ENCODE data around the gene KREMEN2.
A peak's percentile ranks its signal among the peaks of the same experiment; 100 is the strongest.

The KREMEN2 gene

DNA sequence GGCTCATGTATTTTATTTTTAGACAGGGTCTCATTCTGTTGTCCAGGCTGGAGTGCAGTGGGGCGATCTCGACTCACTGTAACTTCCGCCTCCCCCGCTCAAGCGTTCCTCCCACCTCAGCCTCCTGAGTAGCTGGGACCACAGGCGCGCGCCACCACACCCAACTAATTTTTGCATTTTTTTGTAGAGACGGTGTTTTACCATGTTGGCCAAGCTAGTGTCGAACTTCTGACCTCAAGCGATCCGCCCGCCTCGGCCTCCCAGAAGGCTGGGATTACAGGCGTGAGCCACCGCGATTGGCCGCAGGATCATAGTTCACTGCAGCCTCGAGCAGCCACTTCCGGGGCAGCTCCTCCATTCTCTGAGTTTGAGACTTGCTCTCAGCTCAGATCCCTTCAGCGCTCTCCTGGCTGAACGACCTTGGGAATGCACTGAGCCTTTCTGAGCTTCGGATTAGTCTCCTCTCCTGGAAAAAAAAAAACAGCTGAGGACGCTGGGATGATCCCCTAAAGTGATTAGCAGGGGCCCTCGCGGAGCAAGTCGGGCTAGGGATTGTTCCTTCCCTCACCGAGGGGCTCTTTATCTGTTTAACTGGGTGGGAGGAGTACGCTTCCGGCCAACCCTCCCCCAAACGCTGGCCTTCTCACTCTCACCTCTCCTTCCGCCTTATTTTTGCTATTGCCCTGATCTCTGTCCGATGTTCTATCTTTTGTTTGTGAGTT lies 17.3 kb downstream of the KREMEN2 start:
- DNase-seq: no peak

DNA sequence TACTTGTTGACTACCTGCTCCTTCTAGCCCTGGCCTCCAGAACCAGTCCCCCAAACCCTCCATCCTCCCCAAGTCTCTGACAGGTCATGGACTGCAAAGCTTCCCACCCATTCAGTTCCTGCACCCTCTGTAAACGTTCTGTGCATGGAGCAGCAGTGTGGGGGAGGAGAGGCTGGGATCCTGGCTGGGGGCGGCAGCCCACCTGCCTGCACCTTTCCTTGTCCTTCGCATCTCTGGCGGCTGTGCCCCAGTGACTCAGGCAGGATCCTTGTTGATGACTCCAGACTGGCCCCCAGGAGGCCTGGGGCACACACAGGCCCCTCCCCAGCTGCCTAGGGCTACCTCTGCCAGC lies 17.8 kb downstream of the KREMEN2 start:
- DNase-seq: no peak

DNA sequence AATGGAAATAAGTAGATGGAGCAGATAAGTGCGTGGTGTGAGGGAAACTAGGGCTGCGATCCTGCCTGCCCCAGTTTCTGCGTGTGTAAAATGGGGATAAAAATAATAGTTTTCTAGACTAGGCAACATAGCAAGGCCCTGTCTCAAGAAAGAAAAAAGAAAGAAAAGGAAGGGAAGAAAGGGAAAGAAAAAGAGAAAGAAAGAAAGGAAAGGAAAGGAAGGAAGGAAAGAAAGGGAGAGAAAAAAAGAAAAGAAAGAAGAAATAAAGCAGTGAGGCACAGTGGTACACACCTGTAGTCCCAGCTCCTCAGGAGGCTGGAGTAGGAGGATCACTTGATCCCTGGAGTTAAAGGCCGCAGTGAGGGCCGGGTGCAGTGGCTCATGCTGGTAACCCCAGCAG lies 18.3 kb downstream of the KREMEN2 start:
- DNase-seq: no peak

DNA sequence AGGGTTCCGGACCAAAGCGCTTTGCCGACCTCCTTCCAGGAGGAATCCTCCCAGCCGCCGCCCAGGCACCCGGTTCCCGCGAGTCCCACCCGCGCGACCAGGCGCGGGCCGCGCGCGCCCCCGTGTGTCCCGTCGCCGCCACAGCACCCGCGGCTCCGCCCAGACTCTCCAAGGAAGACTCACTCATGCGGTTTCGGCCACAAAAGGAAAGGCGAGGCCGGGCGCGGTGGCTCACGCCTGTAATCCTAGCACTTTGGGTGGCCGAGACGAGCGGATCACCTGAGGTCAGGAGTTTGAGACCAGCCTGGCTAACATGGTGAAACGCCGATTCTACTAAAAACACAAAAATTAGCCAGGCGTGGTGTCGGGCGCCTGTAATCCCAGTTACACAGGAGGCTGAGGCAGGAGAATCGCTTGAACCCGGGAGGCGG lies 19.6 kb downstream of the KREMEN2 start:
- DNase-seq: no peak

DNA sequence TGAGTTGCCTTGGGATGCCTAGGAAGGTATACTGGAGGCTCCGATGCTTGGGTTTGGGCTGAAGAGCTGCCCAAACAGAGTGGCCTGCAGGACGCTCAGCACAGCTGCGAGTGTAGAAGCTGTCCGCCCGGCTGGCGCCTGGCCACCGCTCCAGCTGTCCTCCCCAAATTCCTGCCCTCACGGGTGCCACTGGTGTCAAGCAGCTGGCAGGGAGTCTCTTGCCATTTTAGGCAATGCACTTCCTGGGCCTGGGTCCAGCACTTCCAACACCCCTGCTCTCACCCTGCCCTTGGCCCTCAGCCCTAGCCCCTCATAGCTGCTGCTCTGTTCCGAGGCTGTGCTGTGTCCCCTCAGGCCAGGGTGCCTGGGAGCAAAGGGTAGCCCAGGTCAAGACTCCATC lies 21.4 kb downstream of the KREMEN2 start:
- DNase-seq: no peak

DNA sequence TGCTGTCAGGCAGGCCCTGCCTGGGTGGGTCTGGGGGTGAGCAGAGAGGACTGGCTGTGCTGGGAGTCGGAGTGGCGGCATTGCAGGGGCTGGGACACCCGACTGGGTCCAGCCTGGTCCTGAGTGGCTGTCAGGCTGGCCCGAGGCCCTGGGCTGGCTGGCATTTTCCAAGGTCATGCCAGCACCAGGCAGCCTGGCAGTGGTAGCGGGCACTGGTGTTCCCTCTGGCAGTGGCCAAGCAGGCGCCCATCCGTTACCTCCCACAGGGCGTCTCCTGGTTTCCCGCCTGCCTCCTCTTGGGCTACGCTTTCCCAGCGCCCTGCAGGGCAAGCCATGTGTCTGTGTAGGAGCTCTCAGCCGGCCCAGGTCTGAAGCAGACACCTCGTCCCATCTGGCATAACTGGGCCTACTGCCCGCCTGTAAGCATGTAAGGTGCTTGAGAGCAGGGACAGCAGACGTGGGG lies 21.8 kb downstream of the KREMEN2 start:
- no peak for DNase-seq

DNA sequence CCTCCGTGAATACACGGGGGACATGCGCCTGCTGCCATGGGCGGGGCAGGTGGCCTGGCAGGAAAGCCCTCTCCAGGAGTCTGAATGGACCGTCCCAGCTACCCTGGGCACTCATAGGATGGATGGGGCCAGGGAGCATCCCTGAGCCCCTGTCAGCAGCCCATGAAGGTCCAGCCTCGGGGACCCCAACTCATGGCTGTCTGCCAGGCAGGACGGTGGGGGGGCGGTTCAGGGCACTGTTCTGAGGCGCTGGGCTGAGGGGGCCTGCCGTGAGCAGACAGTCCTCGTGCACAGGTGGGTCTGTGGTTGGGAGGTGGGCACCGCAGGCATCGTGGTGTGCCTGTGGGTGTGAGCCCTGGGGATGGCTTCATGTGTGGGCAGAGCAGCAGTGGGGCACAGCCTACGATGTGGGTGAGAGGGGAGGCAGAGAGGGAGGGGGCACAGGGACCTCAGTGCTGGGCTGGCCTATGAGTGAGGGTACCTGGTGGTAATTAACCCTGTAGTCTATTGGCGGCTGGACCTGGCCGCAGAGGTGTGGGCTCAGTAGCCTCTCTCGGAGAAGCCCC lies 22.6 kb downstream of the KREMEN2 start:
- no peak for DNase-seq

DNA sequence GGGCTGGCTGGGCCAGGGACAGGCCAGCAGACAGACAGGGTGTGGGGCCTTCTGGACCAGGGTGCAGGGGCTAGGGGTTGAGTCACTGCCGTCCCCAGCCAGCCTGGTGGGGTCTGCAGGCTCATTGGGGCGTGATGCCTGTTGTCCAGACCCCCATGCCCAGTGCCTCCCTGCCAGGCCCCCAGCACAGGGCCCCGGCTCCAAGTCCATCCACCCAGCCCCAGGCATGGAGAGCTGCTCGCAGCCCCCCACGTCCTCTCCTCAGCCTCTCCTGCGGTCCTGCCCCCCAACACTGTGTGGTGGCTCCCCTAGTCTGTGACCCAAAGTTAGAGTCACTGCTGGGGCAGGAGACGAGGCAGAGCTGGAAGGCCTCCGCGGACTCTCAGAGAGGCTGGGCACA lies 23.2 kb downstream of the KREMEN2 start:
- no peak for DNase-seq

DNA sequence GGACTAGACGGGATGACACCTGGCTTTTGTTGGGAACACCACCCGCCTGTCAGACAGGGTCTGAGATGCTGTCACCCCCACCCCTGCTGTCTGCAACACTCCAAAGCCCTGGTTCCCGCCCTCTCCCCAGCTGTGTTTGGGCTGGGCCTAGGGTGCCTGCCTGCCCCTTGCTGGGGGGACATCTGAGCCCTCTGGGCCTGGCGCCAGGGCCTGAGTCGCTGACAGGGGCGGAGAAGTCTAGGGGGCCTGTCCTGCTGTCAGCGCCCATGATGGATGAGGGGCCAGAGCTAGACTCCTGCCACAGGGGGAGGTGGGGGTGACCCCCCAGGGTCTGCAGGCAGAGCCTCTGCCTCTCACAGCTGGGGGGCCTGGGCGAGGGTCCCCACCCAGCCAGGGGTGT lies 23.8 kb downstream of the KREMEN2 start:
- DNase-seq: no peak

DNA sequence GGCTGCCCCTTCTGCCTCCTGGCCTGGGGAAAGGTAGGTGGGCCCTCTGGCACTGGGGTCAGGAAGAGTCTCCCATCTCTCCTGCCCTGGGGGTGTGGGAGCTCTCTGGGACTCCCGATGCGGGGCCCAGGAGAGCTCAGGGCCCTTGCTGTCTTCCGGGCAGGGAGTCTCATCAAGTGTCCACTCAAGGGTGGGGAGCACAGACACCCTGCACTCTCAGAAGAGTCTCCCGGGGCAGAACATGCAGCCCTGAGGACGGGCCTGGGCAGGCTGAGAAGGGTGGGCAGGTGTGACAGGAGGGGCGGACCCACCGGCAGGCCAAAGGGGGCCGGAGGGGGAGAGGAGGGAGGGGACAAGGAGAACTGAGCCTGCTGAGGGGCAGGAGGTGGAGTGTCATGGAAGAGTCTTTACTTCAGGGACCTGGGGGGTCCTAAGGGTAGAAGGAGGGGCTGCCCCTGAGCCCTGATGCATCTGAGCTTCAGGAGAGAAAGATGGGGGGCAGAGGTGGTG lies 24.6 kb downstream of the KREMEN2 start:
- no peak for DNase-seq

DNA sequence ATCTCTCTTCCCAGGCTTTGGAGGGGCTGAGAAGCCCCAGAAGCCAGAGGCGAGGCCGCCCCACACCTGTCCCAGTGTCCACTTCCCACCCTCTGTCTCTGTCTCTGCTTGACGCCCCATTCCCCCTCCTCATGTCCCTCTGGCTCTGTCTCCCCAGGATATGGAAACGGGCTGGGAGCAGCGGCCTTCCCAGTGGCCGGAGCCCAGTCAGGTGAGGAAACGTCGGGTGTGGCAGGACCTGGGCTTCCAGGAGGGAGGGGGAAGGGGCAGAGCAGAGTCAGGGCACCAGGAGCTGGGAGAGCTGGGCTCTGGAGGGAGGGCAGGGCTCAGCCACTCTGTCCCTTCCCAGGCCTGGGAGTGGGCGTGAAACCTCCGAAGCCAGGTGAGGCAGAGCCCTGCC lies 26.8 kb downstream of the KREMEN2 start:
- no peak for DNase-seq

DNA sequence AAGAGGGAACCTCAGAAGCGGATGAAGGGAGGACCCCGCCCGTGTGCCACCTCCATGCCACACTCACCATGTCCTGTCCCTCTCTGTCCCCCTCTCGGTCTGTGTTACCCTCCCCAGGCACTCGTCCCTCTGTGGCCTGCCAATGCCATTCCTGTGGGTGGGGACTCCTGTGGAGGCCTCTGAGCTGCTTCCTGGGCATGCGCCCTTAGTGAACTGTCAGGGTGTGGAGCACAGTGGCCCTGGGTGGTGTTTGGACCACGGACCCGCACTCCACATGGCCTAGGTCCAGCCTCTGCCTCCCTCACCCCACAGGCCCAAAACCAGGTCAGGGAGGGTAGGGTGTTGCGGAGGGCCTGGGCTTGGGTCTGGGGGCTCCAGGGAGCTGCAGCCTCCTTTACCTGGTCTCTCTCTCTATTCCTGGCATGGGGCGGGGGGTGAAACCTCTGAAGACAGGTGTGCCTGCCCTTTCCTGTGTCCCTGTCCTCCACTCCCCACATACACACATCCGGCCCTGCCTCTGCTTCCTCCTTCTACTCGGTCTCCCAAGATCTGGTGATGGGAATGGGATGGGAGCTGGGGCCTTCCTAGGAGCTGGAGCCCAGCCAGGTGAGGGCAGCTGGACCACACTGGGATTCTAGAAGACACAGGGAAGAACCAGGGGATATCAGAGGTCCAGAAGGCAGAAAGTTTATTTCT lies 27.6 kb downstream of the KREMEN2 start:
- DNase-seq: no peak

DNA sequence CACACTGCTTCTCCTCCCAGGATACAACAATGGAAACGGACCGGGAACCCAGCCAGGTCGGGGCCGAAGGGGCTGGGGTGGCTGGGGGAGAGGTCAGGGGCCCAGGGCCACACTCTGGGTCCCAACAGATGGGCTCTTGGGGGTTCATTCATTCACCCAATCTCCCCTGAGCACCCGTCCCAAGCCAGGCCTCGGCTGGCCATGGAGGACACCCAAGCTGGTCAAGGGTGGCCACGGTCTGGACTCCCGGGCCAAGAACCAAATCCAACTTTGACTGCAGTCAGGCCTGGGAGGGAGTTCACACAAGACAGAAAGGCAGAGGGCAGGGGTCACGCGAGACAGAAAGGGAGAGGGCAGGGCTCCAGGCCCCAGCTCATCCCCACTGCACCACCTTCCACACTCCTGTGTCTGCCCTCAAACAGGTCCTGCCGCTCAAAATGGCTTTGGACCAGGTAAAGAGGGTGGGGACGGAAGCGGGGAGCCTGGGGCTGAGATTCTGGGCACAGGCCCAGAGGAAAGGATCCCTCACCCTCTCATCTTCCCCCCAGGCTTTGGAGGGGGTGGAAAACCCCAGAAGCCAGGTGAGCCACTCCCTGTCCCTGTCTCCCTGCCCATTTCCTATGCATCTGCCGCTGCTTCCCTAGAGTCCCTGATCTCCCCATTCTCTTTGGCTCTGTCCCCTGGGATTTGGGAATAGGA lies 28.5 kb downstream of the KREMEN2 start:
- DNase-seq: no peak

DNA sequence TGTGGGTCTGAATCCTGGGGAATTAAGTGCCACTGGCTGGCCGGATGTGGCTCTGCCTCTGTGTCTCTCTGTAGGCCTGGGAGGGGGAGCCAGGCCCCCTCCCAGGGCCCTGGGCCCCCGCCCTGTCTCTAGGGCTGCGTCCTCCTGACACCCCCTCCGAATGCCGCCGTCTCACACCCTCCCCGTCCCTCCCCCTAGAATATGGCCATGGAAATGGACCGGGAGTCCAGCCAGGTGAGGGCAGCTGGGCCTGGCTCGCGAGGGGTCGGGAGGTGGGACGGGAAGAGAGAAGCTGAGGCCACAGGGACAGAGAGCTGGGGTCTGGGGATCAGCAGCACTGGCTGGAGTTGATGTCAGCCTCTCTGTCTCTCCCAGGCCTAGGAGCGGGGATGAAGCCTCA lies 32.2 kb downstream of the KREMEN2 start:
- DNase-seq: no peak

DNA sequence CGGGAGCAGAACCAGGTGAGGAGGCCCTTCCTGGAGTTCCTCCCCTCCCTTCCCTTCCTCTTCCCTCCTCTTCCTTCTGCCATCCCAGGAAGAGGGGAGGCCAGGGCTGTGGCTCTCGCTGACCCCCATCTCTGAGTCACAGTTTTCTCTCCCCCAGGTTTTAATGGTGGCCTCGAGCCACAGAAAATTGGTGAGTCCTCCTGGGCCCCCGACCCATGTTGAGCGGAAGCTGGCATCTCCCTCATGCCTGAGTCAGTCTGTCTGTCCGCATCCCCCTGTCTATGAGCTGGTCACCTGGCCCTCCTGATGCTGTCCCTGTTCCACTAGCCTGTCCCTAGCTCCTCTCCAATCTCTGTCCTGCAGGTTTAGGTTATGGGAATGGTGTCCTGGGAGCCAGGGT lies 35.9 kb downstream of the KREMEN2 start:
- no peak for DNase-seq

DNA sequence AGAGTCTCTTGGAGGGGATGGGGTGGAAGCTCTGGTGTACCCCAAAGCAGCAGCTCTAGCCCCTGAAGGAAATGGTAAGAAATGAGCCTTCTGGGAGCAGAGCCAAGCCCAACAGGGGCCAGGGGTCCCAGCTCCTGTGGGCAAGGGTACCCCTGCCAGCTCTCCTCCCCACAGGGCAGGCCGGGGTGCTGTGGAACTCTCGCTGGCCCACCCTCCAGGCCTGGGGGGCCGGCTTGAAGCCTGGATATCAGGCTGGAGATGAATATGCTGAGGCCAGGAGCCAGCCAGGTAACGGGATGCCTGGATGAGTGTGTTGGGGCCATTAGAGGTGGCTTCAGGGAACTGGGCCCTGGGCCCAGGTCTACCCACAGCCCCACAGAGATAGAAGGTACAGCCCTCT lies 36.5 kb downstream of the KREMEN2 start:
- no peak for DNase-seq

DNA sequence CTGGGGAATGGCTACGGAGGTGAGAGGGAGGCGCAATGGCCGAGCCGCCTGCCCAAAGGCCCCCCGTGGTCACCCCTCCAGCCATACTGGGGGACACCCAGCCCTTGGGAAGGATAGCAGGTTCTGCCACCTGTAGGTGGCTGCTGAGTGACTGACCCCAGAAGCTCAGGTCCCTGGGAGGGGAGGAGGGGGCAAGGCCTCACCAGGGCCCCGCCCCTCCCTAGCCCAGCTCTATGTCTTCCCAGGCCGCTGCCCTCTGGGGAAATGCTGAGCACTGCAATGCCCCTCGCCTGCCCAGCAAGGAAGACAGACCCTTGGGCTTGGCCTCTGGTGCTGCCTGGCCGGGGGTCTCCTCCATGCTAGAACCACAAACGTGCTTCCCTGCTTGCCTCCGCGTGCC lies 37.2 kb downstream of the KREMEN2 start:
- DNase-seq: no peak

DNA sequence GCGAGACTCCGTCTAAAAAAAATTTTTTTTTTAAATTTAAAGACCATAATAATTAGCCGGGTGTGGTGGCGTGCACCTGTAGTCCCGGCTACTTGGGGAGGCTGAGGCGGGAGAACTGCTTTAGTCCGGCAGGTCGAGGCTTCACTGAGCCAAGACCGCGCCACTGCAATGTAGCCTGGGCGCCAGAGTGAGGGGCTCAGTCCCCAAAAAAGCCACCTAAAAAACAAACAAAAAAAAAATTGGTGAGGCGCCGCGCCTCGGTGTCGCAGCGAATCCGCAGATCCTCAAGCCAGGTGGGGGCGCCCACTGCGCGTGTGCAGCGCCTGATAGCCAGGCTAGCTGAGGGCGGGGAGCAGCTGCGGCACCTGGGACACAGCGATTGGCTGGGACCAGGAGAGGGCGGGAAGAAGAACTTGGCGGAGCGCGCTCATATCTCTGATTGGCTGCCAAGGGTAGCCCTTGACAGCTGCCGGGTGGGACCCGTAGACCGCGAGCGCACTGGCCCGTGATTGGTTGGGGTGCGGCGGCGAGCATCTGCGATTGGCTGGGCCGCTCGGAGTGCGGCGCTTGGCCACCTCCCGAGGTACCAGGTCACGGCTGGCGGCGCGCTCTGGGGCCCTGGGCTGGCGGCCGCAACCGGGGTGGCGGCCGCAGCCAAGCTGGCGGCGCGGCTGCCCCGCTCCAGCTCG lies 39.7 kb downstream of the KREMEN2 start:
- peak; percentile 93 for DNase-seq

DNA sequence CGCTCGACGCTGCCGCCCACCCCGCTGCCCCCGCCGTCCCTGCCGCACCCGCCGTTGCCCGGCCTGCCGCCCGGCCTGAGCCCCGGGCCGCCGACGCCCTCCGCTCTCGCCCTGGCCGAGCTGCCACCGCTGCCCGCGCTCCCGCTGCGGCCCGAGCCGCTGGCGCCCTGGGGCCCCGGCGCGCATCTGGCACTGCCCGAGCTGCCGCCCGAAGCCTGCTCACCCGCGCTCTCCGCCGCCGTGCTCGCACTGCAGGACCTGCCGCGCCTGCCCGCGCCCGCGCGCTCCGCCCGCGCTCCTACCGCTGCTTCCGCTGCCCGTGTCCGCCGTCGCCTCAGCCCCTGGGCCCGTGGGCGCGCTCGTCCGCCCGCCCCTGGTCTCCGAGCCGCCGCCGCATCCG lies 40.2 kb downstream of the KREMEN2 start:
- no peak for DNase-seq

DNA sequence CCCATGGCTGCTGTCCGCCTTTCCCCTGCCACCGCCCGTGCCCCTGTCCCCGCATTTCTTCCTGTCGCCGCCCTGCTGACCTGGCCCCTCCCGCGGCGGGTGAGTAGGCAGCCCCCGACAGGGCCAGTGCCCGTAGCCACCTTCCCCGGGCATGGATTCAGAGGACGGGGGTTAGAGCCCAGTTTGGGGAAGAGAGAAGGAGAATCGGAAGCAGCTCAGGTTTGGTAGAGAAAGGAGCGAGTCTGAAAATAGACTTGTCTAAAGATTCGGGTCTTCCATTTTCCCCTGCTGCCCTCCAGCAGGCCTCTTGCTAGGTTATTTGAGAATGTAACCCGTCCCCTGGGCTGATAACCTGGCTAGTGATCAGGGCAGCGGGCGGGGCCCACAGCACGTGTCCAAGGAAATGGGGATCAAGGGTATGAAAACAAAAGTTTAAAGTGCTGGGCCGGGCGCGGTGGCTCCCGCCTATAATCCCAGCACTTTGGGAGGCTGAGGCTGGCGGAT lies 40.8 kb downstream of the KREMEN2 start:
- DNase-seq: no peak

DNA sequence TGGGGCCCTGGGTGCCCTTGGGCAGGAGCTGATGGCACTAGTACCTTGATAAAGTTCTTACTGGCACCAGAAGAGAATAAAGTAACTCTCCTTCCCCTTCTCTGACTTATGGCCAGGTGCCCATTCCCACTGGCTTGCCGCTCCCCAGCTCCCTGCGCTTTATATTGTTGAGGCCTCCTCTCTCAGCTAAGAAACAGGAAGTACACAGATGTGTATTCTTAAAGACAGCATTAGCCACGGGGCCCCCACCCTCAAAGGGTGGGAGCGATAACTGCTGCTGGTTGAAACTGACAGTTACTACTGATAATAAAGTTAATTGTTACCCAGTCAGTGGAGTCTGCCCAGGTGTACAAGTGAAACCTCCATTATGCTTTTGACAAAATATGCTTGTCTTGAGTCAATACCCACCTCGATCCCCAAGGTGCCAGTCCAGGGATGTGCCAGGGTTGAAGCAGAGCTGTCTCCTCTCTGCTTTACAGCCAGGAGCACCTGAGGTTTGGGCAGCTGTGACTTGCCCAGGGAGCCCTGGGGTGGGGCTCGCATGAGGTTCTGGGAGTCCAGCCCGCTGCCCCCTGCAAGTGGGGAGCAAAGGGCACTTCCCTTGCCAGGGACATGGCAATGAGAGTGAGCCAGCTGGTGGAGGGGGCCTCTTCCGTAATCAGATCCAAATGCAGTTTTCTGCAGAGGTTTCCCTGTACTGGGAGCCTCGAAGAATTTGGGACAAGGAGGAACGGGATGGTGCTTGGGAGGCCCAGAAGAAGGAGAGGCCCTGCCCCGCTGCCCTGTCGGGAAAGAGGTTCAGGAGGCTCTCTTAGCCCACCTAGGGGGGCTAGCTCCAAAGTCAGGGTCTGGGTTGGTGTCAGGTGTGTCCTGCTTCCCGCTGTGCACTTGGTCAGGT lies 43.2 kb downstream of the KREMEN2 start:
- DNase-seq: no peak

Data from NCI-H1417 treated with DMSO at 0.1 percent for 48 hours (cell line).